ENCODE results near the gene RFLNA. TPM values are rescaled to one million over a fixed set of nuclear protein-coding genes. Genes with fewer than 3 reads are reported as not detected.
"Not testable (repeated sequence)": the region's sequence is repeated elsewhere in the genome, so short reads cannot be mapped to it uniquely, and the experiment has no call there.

The RFLNA gene
- total RNA-seq, 1 donor from 2014 or later, result under 0.01 TPM

GRCh38 chr12:124321556-124322270, 26.8 kb downstream of the RFLNA start:
- no peak for DNase-seq

- peak; percentile 6 for DNase-seq
These were observed 27.5 kb downstream of the RFLNA start for GRCh38 chr12:124322271-124322998.

GRCh38 chr12:124322999-124323328, 28.1 kb downstream of the RFLNA start:
- DNase-seq, result not testable (repeated sequence)

- no peak for DNase-seq
These were observed 29.1 kb downstream of the RFLNA start for GRCh38 chr12:124323771-124324530.

- DNase-seq, result no peak
These were observed 30.2 kb downstream of the RFLNA start for GRCh38 chr12:124324803-124325705.

GRCh38 chr12:124326104-124326503, 31.2 kb downstream of the RFLNA start:
- DNase-seq, result no peak

- DNase-seq, result no peak
These were observed 32.0 kb downstream of the RFLNA start for GRCh38 chr12:124326871-124327270.

GRCh38 chr12:124327362-124328043, 32.6 kb downstream of the RFLNA start:
- DNase-seq, result no peak

- no peak for DNase-seq
These were observed 33.2 kb downstream of the RFLNA start for GRCh38 chr12:124328116-124328515.

GRCh38 chr12:124328636-124329035, 33.7 kb downstream of the RFLNA start:
- no peak for DNase-seq

- peak; percentile 25 for DNase-seq
These were observed 37.3 kb downstream of the RFLNA start for GRCh38 chr12:124332058-124332672.

GRCh38 chr12:124332900-124333299, 38.0 kb downstream of the RFLNA start:
- DNase-seq, result no peak

- no peak for DNase-seq
These were observed 38.8 kb downstream of the RFLNA start for GRCh38 chr12:124333724-124334123.

- DNase-seq, result no peak
These were observed 39.4 kb downstream of the RFLNA start for GRCh38 chr12:124334266-124334665.

GRCh38 chr12:124334976-124335375, 40.1 kb downstream of the RFLNA start:
- DNase-seq, result no peak

- DNase-seq, result no peak
These were observed 40.7 kb downstream of the RFLNA start for GRCh38 chr12:124335426-124336183.

- no peak for DNase-seq
These were observed 41.2 kb downstream of the RFLNA start for GRCh38 chr12:124336184-124336437.

- DNase-seq, result no peak
These were observed 42.0 kb downstream of the RFLNA start for GRCh38 chr12:124336742-124337520.

GRCh38 chr12:124337622-124338021, 42.7 kb downstream of the RFLNA start:
- DNase-seq, result no peak

GRCh38 chr12:124338448-124338847, 43.6 kb downstream of the RFLNA start:
- DNase-seq, result no peak
